Measurements from ENCODE around the gene PCMTD2.
A peak's percentile ranks its signal among the peaks of the same experiment; 100 is the strongest.

PCMTD2 gene

GRCh38 chr20:64224351-64225170, 31.0 kb upstream of the PCMTD2 start:
- Histone ChIP-seq H3K9me3 (ENCODE audit: control insufficient read depth in 2 of 2, low read length in 2 of 2) (no peaks in the 10 kb centered on the region), H3K4me1 (ENCODE audit: control insufficient read depth in 2 of 2, insufficient read depth in 2 of 2, low read length in 2 of 2) (peaks cover 2 to 14% of the 10 kb centered on the region in 2 donors), H3K36me3 (ENCODE audit: control insufficient read depth in 2 of 2, insufficient read depth in 2 of 2, low read length in 2 of 2) (no peaks in the 10 kb centered on the region), H3K4me3 (ENCODE audit: low read length in 2 of 2) (no peak overlapping the region), H3K9ac (ENCODE audit: low read depth in 1 of 2, low read length in 2 of 2) (no peak overlapping the region), H3K27ac (ENCODE audit: low read depth in 2 of 2, low read length in 2 of 2) (peak overlapping the region in 1 of 2 donors; percentile 38), H3K27me3 (ENCODE audit: control insufficient read depth in 2 of 2, insufficient read depth in 2 of 2, low read length in 2 of 2) (peaks cover 2% of the 10 kb centered on the region in 2 donors)

- no peaks in the 10 kb centered on the region for H3K36me3 ChIP-seq (ENCODE audit: control insufficient read depth in 2 of 2, insufficient read depth in 2 of 2, low read length in 2 of 2)
- no peaks in the 10 kb centered on the region for H3K9me3 ChIP-seq (ENCODE audit: control insufficient read depth in 2 of 2, low read length in 2 of 2)
- H3K4me3 ChIP-seq (ENCODE audit: low read length in 2 of 2): no peak overlapping the region
- H3K9ac ChIP-seq (ENCODE audit: low read depth in 1 of 2, low read length in 2 of 2): no peak overlapping the region
- no peak overlapping the region for H3K27ac ChIP-seq (ENCODE audit: low read depth in 2 of 2, low read length in 2 of 2)
- H3K4me1 ChIP-seq (ENCODE audit: control insufficient read depth in 2 of 2, insufficient read depth in 2 of 2, low read length in 2 of 2): peaks cover 5 to 17% of the 10 kb centered on the region in 2 donors
- peaks cover 0 to 2% of the 10 kb centered on the region in 2 donors for H3K27me3 ChIP-seq (ENCODE audit: control insufficient read depth in 2 of 2, insufficient read depth in 2 of 2, low read length in 2 of 2)
Measured at GRCh38 chr20:64225171-64225595, 30.4 kb upstream of the PCMTD2 start.

GRCh38 chr20:64225828-64226598, 29.5 kb upstream of the PCMTD2 start:
- H3K4me3 ChIP-seq (ENCODE audit: low read length in 2 of 2): no peak overlapping the region
- H3K27me3 ChIP-seq (ENCODE audit: control insufficient read depth in 2 of 2, insufficient read depth in 2 of 2, low read length in 2 of 2): peaks cover 0 to 2% of the 10 kb centered on the region in 2 donors
- H3K36me3 ChIP-seq (ENCODE audit: control insufficient read depth in 2 of 2, insufficient read depth in 2 of 2, low read length in 2 of 2): no peaks in the 10 kb centered on the region
- no peak overlapping the region for H3K27ac ChIP-seq (ENCODE audit: low read depth in 2 of 2, low read length in 2 of 2)
- peaks cover 5 to 17% of the 10 kb centered on the region in 2 donors for H3K4me1 ChIP-seq (ENCODE audit: control insufficient read depth in 2 of 2, insufficient read depth in 2 of 2, low read length in 2 of 2)
- H3K9me3 ChIP-seq (ENCODE audit: control insufficient read depth in 2 of 2, low read length in 2 of 2): no peaks in the 10 kb centered on the region
- H3K9ac ChIP-seq (ENCODE audit: low read depth in 1 of 2, low read length in 2 of 2): no peak overlapping the region

GRCh38 chr20:64226686-64227580, 28.6 kb upstream of the PCMTD2 start:
- Histone ChIP-seq H3K9me3 (ENCODE audit: control insufficient read depth in 2 of 2, low read length in 2 of 2) (no peaks in the 10 kb centered on the region), H3K27me3 (ENCODE audit: control insufficient read depth in 2 of 2, insufficient read depth in 2 of 2, low read length in 2 of 2) (no peaks in the 10 kb centered on the region), H3K4me1 (ENCODE audit: control insufficient read depth in 2 of 2, insufficient read depth in 2 of 2, low read length in 2 of 2) (peaks cover 5 to 17% of the 10 kb centered on the region in 2 donors), H3K36me3 (ENCODE audit: control insufficient read depth in 2 of 2, insufficient read depth in 2 of 2, low read length in 2 of 2) (no peaks in the 10 kb centered on the region), H3K9ac (ENCODE audit: low read depth in 1 of 2, low read length in 2 of 2) (no peak overlapping the region), H3K27ac (ENCODE audit: low read depth in 2 of 2, low read length in 2 of 2) (no peak overlapping the region), H3K4me3 (ENCODE audit: low read length in 2 of 2) (no peak overlapping the region)

- no peak overlapping the region for H3K27ac ChIP-seq (ENCODE audit: low read depth in 2 of 2, low read length in 2 of 2)
- H3K4me3 ChIP-seq (ENCODE audit: low read length in 2 of 2): no peak overlapping the region
- peaks cover 5 to 17% of the 10 kb centered on the region in 2 donors for H3K4me1 ChIP-seq (ENCODE audit: control insufficient read depth in 2 of 2, insufficient read depth in 2 of 2, low read length in 2 of 2)
- no peaks in the 10 kb centered on the region for H3K9me3 ChIP-seq (ENCODE audit: control insufficient read depth in 2 of 2, low read length in 2 of 2)
- H3K36me3 ChIP-seq (ENCODE audit: control insufficient read depth in 2 of 2, insufficient read depth in 2 of 2, low read length in 2 of 2): no peaks in the 10 kb centered on the region
- H3K27me3 ChIP-seq (ENCODE audit: control insufficient read depth in 2 of 2, insufficient read depth in 2 of 2, low read length in 2 of 2): no peaks in the 10 kb centered on the region
- H3K9ac ChIP-seq (ENCODE audit: low read depth in 1 of 2, low read length in 2 of 2): no peak overlapping the region
Measured at GRCh38 chr20:64228086-64228653, 27.4 kb upstream of the PCMTD2 start.

- Histone ChIP-seq H3K4me3 (ENCODE audit: low read length in 2 of 2) (no peak overlapping the region), H3K4me1 (ENCODE audit: control insufficient read depth in 2 of 2, insufficient read depth in 2 of 2, low read length in 2 of 2) (peaks cover 5 to 17% of the 10 kb centered on the region in 2 donors), H3K9me3 (ENCODE audit: control insufficient read depth in 2 of 2, low read length in 2 of 2) (no peaks in the 10 kb centered on the region), H3K9ac (ENCODE audit: low read depth in 1 of 2, low read length in 2 of 2) (no peak overlapping the region), H3K27me3 (ENCODE audit: control insufficient read depth in 2 of 2, insufficient read depth in 2 of 2, low read length in 2 of 2) (no peaks in the 10 kb centered on the region), H3K27ac (ENCODE audit: low read depth in 2 of 2, low read length in 2 of 2) (no peak overlapping the region), H3K36me3 (ENCODE audit: control insufficient read depth in 2 of 2, insufficient read depth in 2 of 2, low read length in 2 of 2) (no peaks in the 10 kb centered on the region)
Measured at GRCh38 chr20:64228751-64229506, 26.6 kb upstream of the PCMTD2 start.

- no peaks in the 10 kb centered on the region for H3K36me3 ChIP-seq (ENCODE audit: control insufficient read depth in 2 of 2, insufficient read depth in 2 of 2, low read length in 2 of 2)
- no peak overlapping the region for H3K27ac ChIP-seq (ENCODE audit: low read depth in 2 of 2, low read length in 2 of 2)
- no peaks in the 10 kb centered on the region for H3K9me3 ChIP-seq (ENCODE audit: control insufficient read depth in 2 of 2, low read length in 2 of 2)
- peaks cover 5 to 17% of the 10 kb centered on the region in 2 donors for H3K4me1 ChIP-seq (ENCODE audit: control insufficient read depth in 2 of 2, insufficient read depth in 2 of 2, low read length in 2 of 2)
- H3K27me3 ChIP-seq (ENCODE audit: control insufficient read depth in 2 of 2, insufficient read depth in 2 of 2, low read length in 2 of 2): no peaks in the 10 kb centered on the region
- no peak overlapping the region for H3K9ac ChIP-seq (ENCODE audit: low read depth in 1 of 2, low read length in 2 of 2)
- H3K4me3 ChIP-seq (ENCODE audit: low read length in 2 of 2): no peak overlapping the region
Measured at GRCh38 chr20:64229507-64230061, 26.0 kb upstream of the PCMTD2 start.

GRCh38 chr20:64230461-64231145, 24.9 kb upstream of the PCMTD2 start:
- H3K36me3 ChIP-seq (ENCODE audit: control insufficient read depth in 2 of 2, insufficient read depth in 2 of 2, low read length in 2 of 2): no peaks in the 10 kb centered on the region
- no peaks in the 10 kb centered on the region for H3K9me3 ChIP-seq (ENCODE audit: control insufficient read depth in 2 of 2, low read length in 2 of 2)
- no peak overlapping the region for H3K4me3 ChIP-seq (ENCODE audit: low read length in 2 of 2)
- H3K9ac ChIP-seq (ENCODE audit: low read depth in 1 of 2, low read length in 2 of 2): no peak overlapping the region
- H3K27me3 ChIP-seq (ENCODE audit: control insufficient read depth in 2 of 2, insufficient read depth in 2 of 2, low read length in 2 of 2): no peaks in the 10 kb centered on the region
- no peak overlapping the region for H3K27ac ChIP-seq (ENCODE audit: low read depth in 2 of 2, low read length in 2 of 2)
- peaks cover 5 to 17% of the 10 kb centered on the region in 2 donors for H3K4me1 ChIP-seq (ENCODE audit: control insufficient read depth in 2 of 2, insufficient read depth in 2 of 2, low read length in 2 of 2)

Data from mucosa of rectum (tissue), 2 donors.